ENCODE measurements around the gene KLRD1. TPM values are rescaled to one million over a fixed set of nuclear protein-coding genes. Genes with fewer than 3 reads are reported as not detected.

The KLRD1 gene, protein sequence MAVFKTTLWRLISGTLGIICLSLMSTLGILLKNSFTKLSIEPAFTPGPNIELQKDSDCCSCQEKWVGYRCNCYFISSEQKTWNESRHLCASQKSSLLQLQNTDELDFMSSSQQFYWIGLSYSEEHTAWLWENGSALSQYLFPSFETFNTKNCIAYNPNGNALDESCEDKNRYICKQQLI
- total RNA-seq (2022; extraction: Qiagen RNA extraction): not detected in 5 replicates

DNA sequence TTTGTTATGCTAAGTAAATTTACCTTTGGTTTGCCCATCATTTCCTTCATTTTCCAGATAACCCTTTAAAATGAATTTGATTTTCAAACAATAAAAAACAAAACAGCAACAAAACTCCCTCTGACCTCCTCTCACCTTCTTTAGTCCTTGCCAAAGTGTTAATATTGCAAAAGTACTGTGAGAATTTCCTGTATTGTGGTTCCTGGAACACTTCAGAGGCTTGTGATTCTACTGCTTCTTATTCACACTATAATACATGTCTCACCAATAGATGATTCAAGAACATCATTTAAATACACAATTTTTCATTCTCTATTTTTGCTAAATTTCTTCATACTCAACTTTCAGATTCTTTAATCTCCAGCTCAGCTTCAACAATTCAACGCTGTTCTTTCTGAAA is at the start of gene KLRD1:
Gene KLRD1 (plus strand): TSS at position 241 of the 400 bp plus-strand sequence. CDS start 208 bp downstream, outside the sequence.

Other genes starting within 250 kb of the KLRD1 start
- gene CLEC1A, start 208.9 kb upstream of the KLRD1 start, total RNA-seq (2022; extraction: Qiagen RNA extraction): not detected in 5 replicates
- not detected in 5 replicates for gene CLEC7A, start 177.7 kb upstream of the KLRD1 start, total RNA-seq (2022; extraction: Qiagen RNA extraction)
- 0.73 to 1.9 TPM (median 1.1 TPM) in 5 replicates for gene OLR1, start 135.7 kb upstream of the KLRD1 start, total RNA-seq (2022; extraction: Qiagen RNA extraction)
- gene TMEM52B, start 128.8 kb upstream of the KLRD1 start, total RNA-seq (2022; extraction: Qiagen RNA extraction): 0.06 to 0.28 TPM (median 0.22 TPM) in 5 replicates
- 31.7 to 40.9 TPM (median 39.1 TPM) in 5 replicates for gene GABARAPL1, start 95.0 kb upstream of the KLRD1 start, total RNA-seq (2022; extraction: Qiagen RNA extraction)
- 0.08 TPM in 1 of 5 replicates, not detected in the others for gene KLRK1, start 82.2 kb downstream of the KLRD1 start, total RNA-seq (2022; extraction: Qiagen RNA extraction)
- gene KLRC4, start 101.9 kb downstream of the KLRD1 start, total RNA-seq (2022; extraction: Qiagen RNA extraction): not detected in 5 replicates
- gene KLRC3, start 112.7 kb downstream of the KLRD1 start, total RNA-seq (2022; extraction: Qiagen RNA extraction): 0.16 to 0.24 TPM (median 0.17 TPM) in 3 of 5 replicates, not detected in the others
- gene KLRC2, start 128.1 kb downstream of the KLRD1 start, total RNA-seq (2022; extraction: Qiagen RNA extraction): 1.4 to 2.2 TPM (median 1.7 TPM) in 5 replicates
- not detected in 5 replicates for gene KLRC1, start 145.5 kb downstream of the KLRD1 start, total RNA-seq (2022; extraction: Qiagen RNA extraction)
- gene EIF2S3B, start 198.0 kb downstream of the KLRD1 start, total RNA-seq (2022; extraction: Qiagen RNA extraction): 0.43 to 0.97 TPM (median 0.52 TPM) in 5 replicates

All from A549 treated with Hydrocortisone at 1 μM for 4 hours (cell line).